ENCODE data around the gene RNF212B.
"Not testable (repeated sequence)": the region's sequence is repeated elsewhere in the genome, so short reads cannot be mapped to it uniquely, and the experiment has no call there.

The RNF212B gene

DNA sequence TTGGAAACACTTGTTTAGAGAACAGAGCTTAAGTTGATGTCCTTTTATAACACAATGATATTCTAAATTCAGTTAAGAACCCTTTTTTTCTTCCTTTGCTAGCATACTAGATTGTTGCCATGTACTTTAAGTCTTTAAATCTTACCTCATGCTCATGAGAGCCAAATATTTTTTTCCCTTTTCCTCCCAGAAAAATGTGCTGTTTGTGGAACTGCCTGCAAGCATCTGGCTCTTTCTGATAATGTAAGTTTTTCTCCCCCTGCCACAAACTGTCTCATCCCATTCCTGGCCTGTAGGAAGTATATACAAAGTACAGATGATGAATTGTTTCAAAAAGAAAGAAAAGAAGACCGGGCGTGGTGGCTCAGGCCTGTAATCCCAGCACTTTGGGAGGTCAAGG lies 5.3 kb downstream of the RNF212B start:
- no peak for DNase-seq

DNA sequence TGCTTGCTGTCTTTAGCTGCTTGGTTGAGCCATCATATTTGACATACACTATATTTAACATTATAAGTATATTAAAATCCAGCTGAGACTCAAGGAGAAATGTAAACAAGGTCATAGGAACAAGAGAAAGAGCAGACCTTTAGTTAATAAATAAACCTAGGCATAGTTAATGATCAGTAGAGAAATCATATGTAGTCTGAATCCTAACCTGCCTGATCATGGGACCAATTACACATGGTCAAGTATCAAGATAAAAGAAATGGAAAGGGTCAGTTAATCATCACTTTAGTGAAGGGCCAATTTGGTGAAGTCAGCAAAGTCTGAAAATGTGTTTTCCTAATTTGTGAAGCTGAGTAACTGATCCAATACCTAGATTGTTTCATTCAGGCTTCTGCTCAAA lies 7.5 kb downstream of the RNF212B start:
- DNase-seq, result no peak

DNA sequence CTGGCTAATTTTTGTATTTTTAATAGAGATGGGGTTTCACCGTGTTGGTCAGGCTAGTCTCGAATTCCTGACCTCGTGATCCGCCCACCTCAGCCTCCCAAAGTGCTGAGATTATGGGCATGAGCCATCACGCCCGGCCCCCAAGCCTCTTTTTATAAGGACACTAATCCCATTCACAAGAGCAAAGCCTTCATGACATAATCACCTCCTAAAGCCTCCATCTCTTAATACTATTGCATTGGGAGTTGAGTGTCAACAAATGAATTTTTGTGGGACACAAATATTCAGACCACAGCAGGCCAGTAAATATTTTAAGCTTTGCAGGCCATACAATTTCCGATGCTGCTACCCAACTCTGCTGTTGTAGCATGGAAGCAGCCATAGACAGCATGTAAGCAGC lies 10.9 kb downstream of the RNF212B start:
- no peak for DNase-seq

DNA sequence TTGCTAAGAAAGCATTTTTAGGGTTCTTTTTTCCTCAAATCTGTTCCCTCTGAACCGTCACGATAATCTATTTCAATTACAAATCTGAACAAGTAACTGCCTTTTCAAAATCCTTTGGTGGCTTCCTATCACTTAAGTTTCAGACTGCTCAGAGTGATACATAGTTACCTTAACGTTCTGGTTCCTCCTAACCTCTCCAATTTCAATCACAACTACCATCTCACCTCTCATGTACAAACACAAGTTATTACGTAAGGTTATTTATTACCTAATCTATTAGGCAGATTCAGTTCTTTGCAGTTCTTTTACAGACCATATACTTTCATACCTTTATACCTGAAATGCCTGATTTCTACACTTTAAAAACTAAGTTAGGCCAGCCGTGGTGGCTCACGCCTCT lies 12.1 kb downstream of the RNF212B start:
- DNase-seq, result no peak

DNA sequence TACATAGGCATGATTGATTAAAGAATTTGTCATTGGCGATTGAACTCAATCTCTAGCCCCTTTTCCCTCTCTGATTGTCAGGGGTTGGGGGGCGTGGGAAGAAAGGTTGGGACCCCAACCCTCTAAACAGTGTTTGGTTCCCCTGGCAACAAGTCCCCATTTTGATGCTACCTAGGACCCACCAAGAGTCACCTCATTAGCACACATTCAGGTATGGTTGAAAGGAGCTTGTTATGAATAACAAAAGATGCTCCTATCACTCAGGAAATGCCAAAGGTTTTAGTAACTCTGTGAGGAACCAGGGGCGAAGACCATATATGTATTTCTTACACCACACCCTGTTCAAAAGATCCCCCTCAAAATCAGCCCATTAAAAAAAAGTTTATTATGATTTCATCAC lies 14.3 kb downstream of the RNF212B start:
- no peak for DNase-seq

DNA sequence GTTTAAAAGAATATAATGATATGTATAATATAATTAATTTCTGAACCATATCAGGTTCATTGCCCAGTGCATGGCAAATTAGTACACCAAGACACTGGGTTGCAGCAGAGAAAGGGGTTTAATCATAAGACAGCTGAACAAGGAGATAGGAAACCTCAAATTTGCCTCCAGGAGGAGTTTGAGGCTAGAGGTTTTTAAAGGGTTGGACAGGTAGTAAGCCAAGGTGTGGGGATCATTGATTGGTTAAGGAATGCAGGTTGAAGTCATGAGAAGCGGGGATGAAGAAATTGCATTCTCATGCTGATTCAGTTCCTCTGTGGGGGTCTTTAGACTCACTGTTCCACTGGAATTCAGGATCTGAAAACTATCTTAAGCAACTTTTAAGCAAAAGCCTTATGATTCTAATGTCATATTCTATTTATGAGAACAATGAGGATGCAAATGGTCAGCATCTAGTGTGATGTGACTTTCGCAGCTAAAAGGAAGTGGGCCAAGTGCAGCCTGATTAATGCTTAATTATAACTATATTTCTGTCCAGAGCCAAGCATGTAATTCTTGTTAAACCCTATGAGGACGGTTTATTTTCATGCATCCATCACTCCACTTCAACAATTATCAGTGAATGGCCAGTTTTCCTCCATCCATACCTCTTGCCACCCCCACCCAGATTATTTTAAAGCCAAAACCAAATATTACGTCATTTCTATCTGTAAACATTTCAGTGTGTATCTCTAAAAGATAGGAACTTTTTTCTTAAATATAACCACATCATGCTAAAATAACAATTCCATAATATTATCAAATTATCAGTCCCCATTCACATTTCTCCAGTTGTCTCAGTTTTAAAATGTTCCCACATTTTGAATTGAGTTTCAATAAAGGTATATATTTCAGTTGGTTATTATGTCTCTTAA lies 14.9 kb downstream of the RNF212B start:
- no peak for DNase-seq

DNA sequence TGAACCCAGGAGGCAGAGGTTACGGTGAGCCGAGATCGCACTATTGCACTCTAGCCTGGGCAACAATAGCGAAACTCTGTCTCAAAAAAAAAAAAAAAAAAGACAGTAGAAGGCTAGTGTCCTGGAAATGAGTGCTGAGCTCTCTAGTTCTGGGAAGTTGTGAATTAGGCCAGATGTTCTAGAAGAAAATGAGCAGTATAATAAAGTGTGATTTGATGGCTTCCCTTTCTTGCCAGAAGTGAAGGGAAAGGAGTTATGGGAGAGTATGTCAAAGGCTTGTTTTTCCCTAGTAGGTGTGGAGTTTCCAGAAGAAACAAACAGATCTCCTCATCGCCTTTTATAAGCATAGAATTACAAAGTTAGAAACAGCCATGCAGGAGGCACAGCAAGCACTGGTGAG lies 20.5 kb downstream of the RNF212B start:
- no peak for DNase-seq

DNA sequence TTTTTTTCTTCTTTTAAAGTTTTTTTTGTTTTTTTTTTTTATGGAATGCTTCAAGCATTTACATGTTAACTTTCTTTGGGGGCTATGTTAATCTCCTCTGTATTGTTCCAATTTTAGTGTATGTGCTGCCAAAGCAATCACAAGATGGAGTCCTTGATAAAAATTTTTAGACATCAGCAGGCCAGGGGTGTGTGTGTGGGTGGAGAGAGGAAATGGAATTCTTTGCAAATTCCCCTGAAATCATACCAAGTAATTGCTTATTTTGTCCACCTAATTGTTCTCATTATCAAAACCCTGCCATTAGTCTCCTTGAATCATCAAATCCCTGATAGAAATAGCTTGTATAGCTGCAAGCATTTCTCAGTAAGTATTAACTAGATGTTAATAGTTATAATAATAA lies 21.7 kb downstream of the RNF212B start:
- no peak for DNase-seq

DNA sequence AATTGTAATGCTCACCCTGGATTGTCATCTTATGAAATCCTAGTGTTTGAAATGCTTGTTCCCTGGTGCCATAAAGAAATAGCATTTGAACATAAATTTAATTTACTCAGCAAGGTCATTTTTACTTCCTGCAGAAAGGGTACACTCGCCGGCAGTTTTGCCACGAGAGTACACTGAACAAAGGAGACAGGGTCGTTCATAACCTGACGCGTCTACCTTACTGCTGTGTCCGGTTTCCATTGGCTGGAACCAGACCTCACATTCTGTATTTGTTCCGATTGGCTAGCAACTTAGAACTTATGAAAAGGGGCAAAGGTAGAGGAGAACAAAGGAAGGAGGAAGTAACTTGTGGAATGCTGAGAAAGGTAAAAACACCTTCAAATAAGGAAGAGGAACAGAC lies 23.1 kb downstream of the RNF212B start:
- DNase-seq, result not testable (repeated sequence)

DNA sequence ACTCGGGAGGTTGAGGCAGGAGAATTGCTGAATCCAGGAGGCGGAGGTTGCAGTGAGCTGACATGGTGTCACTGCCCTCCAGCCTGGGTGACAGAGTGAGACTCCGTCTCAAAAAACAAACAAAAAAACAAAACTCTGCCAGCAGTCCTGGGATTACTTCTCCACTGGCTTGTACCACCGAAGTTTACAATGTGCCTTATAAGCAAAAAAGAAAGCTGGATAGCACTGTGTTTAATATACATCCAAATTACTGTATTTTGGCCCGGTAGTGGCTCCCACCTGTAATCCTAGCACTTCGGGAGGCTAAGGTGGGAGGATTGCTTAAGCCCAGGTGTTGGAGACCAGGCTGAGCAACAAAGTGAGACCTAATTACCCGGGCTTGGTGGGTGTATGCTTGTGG lies 31.5 kb downstream of the RNF212B start:
- no peak for DNase-seq

DNA sequence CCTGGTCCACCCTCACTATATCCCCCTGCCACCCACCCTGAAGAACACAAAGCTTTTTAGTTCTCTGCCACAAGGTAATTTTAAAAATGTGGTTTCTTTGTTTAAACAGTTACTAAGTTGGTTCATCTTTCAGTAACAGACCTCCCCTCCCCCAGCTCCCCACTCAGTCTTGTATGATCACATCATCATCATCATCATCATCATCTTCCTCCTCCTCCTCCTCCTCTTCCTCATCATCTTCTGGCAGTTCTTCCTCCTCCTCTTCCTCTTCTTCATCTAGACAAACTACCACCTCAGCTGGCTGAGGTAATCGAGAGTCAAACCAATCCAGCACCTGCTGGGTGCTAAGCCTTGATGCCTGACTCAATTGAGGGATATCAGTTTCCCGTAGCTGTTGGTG lies 37.7 kb downstream of the RNF212B start:
- no peak for DNase-seq

DNA sequence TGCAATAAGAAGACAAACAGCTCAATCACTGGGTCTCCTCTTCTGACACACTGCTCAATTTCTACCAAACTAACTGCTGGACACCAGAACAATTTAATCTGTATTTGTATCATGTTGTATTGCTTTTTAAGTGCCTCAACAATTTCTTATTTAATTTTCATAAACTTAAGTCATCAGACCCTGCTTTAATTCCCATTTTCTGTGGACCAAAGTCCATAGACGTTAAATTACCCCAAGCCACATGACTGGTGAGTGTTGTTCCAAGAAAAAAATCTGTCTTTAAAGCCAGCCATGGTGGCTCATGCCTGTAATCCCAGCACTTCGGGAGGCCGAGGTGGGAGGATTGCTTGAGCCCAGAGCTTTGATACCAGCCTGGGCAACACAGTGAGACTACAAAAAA lies 39.5 kb downstream of the RNF212B start:
- no peak for DNase-seq

DNA sequence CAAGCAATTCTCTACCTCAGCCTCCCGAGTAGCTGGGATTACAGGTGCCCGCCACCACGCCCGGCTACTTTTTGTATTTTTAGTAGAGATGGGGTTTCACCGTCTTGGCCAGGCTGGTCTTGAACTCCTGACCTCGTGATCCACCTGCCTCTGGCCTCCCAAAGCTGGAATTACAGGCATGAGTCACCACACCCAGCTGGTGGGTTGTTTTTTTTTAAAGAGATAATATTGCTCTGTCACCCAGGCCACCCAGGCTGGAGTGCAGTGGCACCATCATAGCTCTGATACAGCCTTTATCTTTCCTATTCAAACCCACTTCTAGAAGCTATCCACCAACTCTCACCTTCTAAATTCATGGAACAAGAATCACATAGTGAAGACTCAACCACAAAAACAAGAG lies 40.2 kb downstream of the RNF212B start:
- DNase-seq, result not testable (repeated sequence)

DNA sequence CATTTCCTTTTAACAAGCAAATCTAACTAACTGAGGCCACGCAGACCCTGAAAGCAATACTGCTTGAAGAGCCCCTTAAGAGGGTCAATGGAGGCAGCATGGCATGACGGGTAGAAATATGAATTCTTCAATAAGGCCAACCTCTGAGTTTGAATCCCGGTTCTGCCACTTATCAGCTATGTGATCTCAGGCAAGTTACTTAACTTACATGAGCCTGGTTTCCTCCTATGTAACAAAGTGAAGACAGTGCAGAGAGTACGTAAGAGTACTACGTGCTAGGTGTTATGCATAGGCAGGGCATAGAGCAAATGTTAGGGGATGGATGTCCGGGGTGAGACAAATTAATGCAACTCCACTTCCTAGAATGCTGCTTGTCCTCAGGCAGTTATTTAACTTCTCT lies 43.5 kb downstream of the RNF212B start:
- no peak for DNase-seq

DNA sequence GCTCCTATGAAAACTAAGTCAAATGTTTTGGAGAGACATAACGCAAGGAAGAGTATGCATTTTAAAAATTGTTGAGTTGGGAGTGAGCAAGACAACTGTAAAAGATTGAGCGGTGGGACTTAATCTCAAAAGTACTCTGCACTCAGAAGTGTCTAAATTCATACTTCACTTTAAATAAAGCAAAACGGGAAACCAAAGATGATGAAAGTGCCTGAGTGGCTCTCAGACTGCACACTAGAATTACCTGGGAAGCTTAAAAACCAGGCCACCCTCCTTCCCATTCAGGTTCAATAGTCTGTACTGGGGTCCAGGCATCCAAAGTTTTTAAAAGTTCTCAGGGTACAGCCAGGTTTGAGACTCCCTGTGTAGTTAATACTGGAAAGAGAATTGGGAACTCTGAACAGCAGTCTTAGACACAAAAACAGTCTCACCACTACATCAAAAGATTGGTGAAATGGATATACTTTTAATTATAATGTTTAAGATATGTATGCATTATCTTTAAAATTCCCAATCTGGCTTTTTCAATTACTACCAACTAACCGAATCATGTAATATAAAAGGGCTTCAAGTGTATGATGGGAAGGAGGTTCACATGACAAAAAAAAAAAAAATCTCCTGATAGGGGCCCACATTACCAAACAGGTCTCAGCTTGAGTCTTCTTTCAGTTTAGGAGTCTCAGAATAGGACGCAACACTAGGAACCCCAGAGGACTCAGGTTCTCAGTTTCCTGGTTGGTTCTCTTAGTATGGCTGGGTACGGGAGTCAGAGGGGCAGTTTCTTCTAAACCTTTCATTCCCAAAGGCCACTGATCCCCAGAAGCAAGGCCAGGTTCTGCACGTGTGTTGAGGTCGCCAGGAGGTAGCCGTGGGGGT lies 47.2 kb downstream of the RNF212B start:
- DNase-seq, result no peak

DNA sequence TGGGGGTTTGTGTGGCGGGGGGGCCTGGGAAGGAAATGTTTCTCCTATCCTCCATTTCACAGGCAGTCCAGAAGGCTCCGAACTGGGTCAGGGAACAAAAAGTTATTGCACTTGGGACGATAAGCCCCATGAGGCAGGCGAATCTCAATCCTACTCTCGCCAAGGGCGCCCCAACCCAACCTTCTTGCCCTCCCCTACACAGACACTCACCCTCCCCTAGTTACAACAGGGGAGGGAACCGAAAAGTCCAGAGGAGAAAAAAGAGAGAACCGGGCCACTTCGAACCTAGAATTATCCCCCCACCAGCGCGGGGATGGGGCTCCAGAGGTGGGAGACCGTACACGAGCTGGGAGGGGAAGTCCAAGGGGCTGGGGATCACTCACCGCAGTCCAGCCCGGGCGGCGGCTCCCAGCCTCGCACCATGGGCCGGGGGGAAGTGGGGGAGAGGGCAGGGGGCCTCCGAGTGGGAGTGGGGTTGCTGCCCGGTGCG lies 47.8 kb downstream of the RNF212B start:
- DNase-seq, result peak; percentile 15

DNA sequence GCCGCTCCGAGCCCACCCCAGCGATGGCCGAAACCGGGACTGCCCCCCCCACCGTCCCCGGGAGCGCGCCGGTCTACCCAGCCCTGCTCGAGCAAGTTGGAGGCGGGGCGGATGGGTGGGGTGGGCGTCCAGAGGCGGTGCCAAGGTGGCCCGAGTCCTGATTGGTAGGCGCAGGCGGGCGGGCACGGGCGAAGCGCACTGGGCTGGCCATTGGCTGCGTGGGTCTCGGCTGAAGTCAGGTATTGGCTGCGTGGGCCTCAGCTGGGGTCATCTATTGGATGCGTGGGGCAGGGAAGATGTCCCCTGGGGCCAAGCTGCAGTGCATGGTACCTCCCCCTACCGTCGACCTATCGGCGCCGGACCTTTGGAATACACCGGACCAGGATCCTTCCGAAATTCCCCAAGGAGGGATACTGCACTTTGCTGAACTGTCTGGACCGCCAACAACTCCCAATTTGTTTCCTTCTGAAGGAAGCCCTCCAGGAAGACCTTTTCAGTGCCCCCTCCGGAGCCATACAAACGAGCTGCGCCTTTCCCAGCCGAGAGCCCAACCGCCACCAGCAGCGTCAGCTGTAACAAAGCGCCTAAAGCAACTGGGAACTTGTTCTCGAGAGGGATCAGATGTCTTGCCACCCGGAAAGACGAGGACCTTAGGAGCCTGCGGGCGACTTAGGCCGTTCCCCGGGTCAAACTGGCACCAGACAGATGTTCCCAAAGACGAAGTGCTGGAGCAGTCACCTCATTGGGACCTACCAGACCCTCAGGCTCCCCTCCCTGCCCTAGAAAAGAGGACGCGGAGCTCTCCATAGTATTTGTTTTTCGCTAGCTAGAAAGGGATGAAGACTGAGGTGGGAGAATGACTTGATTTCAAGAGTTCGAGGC lies 48.5 kb downstream of the RNF212B start, which contains the start of gene HOMEZ:
Gene HOMEZ (minus strand): TSS at position 113 of the 882 bp plus-strand sequence. CDS start 180 bp downstream, outside the sequence.
- peak; percentile 98 for DNase-seq

DNA sequence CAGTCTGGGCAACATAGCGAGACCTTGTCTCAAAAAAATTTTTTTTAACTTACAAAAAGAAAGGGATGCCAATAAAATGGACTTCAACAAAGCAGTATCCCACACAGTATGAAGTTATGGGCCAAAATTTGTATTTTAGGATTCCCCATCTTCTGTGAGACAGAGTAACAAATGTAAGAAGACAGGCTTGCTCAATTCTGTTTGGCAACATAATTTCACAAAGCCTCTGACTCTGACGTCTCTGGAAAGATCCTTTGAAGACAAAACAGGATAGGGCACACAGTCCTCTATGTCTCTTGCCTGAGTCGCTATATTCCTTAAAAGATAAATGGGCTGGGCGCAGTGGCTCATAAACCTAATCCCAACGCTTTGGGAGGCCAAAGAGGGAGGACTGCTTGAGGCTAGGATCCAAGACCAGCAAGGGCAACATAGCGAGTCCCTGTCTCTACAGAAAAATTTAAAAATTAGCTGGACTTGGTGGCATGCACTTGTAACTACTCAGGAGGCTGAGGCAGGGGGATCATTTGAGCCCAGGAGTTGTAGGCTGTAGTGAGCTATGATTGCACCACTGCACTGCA lies 49.3 kb downstream of the RNF212B start:
- no peak for DNase-seq

DNA sequence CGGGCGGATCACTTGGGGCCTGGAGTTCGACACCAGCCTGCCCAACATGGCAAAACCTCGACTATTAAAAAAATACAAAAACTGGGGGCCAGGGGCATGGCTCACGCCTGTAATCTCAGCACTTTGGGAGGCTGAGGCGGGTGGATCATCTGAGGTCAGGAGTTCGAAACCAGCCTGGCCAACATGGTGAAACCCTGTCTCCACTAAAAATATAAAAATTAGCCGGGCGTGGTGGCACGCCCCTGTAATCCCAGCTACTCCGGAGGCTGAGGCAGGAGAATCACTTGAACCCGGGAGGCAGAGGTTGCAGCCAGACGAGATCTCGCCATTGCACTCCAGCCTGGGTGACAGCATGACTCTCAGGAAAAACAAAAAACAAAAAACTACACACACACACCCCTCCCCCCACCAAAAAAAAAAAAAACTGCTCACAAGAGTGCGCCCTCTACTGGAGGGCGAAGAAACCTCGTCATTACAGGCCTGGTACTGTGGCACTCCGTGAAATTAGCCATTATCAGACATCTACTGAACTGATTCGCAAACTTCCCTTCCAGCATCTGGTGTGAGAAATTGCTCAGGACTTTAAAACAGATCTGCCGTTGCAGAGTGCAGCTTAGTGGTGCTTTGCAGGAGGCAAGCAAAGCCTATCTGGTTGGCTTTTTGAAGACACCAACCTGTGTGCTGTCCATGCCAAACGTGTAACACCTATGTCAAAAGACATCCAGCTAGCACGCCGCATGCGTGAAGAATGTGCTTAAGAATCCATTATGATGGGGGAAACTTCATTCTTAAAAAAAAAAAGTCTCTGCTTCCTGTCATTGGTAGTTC lies 57.2 kb downstream of the RNF212B start:
- DNase-seq, result peak; percentile 23

DNA sequence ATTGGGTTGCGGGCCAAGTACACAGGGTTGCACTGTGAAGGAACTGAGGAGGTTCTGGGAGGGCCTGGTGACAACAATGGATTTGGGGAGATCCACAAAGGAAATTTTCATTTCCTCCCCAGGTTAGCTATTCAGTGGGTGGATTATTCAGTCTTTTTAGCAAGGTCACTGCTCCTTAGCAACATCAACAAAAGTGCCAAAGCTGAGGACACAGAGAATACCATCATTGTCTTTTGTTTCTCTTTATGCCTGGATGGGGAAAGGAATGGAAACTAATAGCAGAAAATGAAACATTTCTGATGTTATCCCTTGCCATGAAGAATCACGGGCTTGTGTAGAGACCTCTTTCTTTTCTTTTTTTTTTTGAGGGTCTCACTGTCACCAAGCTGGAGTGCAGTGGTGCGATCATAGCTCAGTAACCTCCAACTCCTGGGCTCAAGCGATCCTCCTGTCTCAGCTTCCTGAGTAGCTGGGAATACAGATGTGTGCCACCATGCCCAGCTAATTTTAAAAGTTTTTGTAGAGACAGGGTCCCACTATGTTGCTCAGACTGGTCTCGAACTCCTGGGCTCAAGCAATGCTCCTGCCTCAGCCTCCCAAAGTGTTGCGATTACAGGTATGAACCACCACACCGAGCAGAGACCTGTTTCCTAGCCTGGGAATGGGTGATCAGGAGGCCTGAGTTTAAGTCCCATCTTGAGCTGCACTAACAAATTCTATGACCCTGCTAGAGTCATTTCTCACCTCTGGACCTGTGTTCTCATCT lies 58.5 kb downstream of the RNF212B start:
- no peak for DNase-seq

DNA sequence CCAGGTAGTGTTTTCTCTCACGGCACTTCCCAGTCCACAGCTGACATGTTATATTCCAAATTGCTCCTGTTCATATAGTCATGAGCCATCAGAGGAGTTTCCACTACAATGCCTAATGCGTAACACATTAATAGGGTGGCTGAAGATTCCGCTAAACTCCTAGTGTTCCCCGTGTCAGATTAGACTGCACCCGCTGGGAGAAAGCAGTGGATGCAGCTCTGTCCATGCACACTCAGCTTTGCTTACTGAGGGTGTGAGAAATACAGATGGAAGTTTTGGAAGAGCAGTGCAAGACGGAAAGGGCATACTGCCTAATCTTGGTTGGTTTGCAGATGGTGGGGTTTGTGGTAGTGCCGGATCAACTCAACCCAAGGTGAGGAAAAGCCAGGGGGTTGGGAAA lies 59.4 kb downstream of the RNF212B start:
- no peak for DNase-seq

Data from activated T-cell treated with anti-CD3 and anti-CD28 coated beads for 4 hours (primary cell).